Testis (tissue), 2 donors: Measurements from ENCODE around the gene RASGRF2.

Experiments
- POLR2A ChIP-seq: fragments of 450-650 bp; IDR thresholded peaks from one replicate; pipeline ENCODE4 v1.6.1; 2017; ENCODE audit warnings: antibody characterized with exemption, mild to moderate bottlenecking, moderate library complexity
- TF ChIP-seq, protein P1 (sequence below), 3 experiments: fragments of 450-650 bp in 2 of 3; fragments of 200-600 bp in 1 of 3; sonication (generic) in 1 of 3; IDR thresholded peaks; one replicate each; pipeline ENCODE4 v1.5.1; 2016 to 2019; ENCODE audit warnings: antibody characterized with exemption in 3 of 3, mild to moderate bottlenecking in 2 of 3, moderate library complexity in 1 of 3

DNA sequence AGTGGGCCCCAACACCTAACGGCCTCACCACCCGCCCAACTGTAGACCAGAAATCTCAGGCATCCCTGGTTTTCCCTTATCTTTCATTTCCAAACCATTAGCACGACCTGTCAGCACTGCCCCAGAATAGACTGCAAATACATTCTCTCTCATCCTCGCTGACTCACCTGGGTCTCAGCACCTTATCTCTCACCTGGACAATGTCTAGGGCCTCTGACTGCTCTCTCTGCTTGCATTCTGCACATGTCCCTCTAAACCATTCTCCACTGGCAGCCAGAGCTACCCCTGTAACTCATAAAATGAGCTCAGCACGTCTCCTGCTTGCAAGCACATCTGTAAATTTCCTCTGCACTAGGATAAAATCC is 285.7 kb downstream of the RASGRF2 start:
- TF ChIP-seq, protein P1, sequence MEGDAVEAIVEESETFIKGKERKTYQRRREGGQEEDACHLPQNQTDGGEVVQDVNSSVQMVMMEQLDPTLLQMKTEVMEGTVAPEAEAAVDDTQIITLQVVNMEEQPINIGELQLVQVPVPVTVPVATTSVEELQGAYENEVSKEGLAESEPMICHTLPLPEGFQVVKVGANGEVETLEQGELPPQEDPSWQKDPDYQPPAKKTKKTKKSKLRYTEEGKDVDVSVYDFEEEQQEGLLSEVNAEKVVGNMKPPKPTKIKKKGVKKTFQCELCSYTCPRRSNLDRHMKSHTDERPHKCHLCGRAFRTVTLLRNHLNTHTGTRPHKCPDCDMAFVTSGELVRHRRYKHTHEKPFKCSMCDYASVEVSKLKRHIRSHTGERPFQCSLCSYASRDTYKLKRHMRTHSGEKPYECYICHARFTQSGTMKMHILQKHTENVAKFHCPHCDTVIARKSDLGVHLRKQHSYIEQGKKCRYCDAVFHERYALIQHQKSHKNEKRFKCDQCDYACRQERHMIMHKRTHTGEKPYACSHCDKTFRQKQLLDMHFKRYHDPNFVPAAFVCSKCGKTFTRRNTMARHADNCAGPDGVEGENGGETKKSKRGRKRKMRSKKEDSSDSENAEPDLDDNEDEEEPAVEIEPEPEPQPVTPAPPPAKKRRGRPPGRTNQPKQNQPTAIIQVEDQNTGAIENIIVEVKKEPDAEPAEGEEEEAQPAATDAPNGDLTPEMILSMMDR (IDR thresholded peaks at IDR 0.05): no peak
- TF ChIP-seq POLR2A: no peak
